Activated CD4-positive, alpha-beta T cell treated with anti-CD3 and anti-CD28 coated beads, Interleukin-2, amount 50 U/mL, for 4 hours (primary cell): ENCODE measurements around the gene CDC45.

Experiments
- DNase-seq, 2 experiments: peaks; one replicate each; pipeline ENCODE4 v3.0.0-alpha.2; 2020

The CDC45 gene

DNA sequence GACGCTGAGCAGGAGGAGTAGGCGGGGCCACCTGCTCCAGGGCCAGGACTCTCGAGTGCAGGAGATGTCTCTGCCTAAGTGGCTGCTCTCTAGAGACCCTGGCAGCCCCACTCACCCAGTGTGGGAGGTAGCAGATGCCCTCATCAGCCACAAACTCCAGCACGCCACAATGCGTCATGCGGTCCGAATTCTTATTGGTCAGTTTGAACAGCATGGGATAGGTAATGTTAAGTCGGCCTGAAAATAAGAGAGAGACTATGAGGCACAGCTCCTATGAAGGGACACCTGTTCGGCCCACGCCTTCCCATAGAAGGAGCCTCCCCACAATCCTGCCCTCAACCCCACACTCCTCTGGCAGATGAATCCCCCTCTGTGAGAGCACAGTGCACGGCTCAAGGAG is 8.1 kb upstream of the CDC45 start:
- DNase-seq, result no peak

GRCh38 chr22:19472233-19472632 is 7.5 kb upstream of the CDC45 start:
- no peak for DNase-seq

DNA sequence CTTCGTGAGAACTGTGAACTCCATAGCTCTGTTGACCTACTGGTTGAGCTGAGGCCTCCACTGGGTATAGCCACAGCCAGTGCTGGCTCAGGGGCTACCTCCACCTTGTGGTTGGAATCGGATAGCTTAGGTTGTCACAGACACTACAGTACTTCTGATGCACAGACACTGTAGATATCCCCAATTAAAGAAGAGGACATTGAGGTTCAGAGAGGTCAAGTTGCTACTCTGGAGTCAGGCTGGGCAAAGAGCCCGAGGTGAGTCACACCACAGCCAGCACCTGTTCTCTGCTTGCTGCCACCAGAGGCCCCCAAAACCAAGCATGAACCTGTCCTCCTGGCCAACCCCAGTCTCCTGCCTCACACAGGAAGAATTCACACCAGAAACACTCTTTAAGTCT is 6.1 kb upstream of the CDC45 start:
- DNase-seq, result no peak

DNA sequence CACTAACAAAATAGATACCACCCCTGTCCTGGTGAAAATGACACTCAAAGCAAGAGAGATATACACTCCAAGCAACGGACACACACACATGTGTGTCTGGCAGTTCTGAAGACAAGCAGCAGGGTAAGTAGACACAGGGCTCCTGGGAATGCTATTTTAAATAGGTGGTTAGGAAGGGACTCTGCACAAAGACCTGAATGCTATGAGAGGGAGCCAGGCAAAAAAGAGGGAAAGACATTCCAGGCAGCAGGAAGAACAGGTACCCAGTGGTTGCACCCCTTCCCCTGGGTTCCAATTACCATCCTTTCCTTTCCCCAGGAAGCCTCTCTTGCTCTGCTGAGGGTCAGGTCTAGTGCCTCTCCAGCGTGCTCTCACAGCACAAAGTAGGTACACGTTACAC is 3.7 kb upstream of the CDC45 start:
- no peak for DNase-seq

- DNase-seq, result no peak
Measured at GRCh38 chr22:19477321-19478044, 2.2 kb upstream of the CDC45 start.

DNA sequence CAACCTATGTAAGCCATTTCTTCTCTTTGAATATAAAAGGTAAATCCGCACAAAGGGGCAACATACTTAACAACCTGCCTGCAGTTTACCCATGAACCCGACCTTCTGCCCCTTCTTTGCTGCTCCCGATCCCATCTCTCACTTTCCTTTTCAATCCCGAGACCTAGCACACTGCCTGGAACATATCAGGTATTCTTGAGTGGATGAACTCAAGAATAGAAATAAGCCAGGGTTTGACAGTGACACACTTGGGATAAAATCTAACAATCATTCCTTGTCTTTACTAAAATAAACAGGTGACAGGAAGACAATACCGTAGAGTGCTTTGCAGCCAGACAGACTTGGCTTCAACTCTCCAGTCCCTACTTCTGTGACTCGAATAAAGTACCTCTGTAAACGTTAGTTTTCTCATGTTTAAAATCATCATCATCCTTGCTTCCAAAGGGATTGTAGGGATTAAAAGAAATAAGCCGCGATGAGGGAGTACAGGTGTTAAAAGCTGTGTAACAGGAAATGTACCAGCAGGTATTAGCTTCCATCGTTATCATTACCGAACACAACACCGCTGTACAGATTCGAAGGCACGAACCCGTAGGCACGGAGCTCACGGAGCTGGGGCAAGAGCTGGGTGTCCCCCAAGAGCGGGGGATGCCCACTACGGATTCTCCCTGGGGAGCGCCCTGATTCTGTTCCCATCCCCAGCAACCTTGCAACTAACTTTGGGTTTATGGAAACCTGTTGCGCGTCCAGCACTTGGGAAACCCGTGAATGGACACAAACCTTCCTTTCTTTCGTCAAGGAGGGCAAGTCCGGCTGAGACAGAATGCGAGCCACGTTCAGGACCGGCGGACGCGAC is 1.4 kb upstream of the CDC45 start:
- DNase-seq, result peak in 1 of 2 experiments; percentile 9

GRCh38 chr22:19478901-19479354 is 792 bp upstream of the CDC45 start, which contains the start of gene UFD1:
UFD1 (minus strand) TSS chr22:19479193; CDS start chr22:19479085, 108 bp downstream.
- peak; percentile 65 for DNase-seq

- no peak for DNase-seq
Measured at GRCh38 chr22:19480173-19480568, 451 bp downstream of the CDC45 start.

- DNase-seq, result no peak
Measured at GRCh38 chr22:19480789-19481188, 1.1 kb downstream of the CDC45 start.

DNA sequence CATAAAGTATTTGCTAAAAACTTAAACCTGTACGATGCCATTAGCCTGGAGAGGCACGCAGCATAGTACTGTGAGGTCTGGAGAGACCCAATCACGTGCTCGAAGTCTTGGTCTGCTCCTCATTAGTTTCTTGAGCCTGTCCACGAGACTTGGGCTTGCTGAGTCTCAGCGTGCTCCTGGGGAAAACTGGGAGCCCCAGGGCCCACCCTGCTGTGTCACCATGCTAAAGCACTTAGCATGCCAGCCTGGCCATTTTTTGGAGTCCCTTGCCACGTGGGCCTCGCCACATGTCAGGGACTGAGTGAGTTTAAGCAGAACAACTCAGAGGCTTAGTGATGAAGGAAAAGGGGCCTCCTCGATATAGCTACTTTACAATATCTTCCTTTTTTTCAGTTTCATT is 2.6 kb downstream of the CDC45 start:
- no peak for DNase-seq

DNA sequence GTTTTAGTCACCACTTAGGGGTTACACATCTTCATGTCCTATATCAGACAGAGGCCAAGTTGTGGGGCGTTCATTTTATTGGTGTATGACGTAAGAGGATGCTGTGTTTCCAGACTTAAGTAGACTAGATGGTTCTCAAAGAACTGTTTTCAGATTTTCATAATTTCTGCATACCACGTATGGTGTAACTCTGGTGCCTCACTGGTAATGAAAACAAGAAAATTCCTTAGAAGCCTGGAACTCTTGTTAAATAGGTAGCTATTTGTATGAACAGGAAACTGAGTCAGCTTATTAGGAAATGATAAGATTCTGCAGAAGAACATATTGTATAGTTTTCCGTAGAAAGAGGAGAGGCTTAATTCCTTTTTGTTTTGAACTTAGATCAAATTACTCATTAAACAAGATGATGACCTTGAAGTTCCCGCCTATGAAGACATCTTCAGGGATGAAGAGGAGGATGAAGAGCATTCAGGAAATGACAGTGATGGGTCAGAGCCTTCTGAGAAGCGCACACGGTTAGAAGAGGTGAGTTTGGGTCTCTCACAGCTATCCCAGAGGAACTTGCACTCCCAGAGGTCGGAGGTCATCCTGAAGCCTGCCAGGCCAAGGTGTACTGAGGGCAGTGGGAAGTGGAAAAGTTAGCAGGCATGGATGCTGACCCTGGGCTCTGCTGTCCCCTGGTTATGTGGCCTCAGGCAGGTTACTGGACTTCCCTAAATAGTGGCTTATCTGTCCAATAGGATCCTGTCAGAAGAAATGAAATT is 3.9 kb downstream of the CDC45 start:
- no peak for DNase-seq

DNA sequence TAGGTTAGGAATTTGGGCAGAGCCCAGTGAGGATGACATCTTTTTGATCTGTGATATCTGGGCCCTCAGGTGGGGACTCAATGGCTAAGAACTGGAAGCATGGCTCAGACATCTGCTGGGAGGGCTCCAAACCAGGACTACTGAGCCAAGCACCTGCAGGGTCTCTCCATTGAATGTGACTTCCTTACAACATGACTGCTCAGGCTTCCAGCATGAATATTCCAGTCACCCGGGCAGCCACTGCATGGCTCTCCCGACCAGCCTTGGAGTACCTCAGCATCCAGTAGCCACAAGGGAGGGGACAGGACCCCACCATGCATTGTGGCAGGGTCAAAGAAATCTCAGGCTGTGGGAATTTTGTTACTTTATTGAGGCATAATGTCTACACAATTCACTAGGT is 8.6 kb downstream of the CDC45 start:
- no peak for DNase-seq

DNA sequence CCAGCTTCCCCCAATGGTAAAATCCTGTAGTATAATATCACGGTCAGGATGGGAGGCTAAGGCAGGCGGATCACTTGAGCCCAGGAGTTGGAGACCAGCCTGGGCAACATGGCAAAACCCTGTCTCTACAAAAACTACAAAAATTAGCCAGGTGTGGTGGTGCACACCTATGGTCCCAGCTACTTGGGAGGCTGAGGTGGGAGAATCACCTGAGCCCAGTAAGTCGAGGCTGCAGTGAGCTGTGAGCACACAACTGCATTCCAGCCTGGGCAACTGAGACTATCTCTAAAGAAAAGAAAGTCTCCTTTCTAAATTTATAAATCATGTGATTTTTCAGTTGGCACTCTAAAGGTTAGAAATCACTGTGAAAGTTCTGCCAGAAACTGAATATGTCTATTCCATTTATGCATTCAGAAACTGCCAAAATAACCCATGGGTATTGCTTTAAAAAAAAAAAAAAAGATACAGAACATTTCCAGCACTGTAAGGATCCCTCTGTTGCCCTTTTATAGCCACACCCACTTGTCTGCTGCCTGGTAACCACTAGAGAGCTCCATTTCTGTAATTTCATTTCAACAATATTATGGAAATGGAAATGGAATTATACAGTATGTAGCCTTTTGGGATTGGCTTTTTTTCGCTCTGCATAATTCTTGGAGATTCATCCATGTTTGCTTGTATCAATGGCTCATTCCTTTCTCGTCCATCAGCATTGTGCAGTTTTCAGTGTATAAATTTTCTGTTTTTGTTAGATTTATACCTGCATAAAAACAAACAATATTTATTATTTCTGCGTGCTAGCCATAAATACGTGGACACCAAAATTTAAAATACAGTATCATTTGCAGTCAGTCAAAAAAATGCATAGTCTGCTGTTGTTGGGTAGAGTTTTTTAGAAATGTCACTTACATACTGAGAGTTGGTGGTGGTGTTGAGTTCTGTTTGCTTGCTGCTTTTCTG is 9.4 kb downstream of the CDC45 start:
- DNase-seq, result no peak

DNA sequence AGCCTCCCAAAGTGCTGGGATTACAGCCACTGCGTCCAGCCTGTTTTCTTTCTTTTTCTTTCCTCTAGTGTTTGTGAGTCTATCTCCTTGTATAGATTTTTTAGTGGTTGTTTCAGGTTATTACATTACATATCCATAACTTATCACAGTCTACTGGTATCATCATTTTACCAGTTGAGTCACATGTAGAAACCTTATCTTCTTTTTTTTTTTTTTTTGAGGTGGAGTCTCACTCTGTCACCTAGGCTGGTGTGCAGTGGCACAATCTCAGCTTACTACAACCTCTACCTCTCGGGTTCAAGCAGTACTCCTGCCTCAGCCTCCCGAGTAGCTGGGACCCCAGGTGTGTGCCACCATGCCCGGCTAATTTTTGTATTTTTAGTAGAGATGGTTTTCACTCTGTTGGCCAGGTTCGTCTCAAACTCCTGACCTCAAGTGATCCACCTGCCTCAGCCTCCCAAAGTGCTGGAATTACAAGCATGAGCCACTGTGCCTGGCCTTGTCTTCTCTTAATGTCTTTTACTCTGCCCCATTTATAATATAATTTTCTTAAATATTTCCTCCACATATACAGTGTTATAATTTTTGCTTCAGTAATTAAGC is 11.0 kb downstream of the CDC45 start:
- DNase-seq, result no peak

GRCh38 chr22:19492504-19493174 is 12.9 kb downstream of the CDC45 start:
- no peak for DNase-seq

- DNase-seq, result no peak
Measured at GRCh38 chr22:19494001-19494560, 14.4 kb downstream of the CDC45 start.

- DNase-seq, result no peak
Measured at GRCh38 chr22:19494676-19495173, 15.0 kb downstream of the CDC45 start.

DNA sequence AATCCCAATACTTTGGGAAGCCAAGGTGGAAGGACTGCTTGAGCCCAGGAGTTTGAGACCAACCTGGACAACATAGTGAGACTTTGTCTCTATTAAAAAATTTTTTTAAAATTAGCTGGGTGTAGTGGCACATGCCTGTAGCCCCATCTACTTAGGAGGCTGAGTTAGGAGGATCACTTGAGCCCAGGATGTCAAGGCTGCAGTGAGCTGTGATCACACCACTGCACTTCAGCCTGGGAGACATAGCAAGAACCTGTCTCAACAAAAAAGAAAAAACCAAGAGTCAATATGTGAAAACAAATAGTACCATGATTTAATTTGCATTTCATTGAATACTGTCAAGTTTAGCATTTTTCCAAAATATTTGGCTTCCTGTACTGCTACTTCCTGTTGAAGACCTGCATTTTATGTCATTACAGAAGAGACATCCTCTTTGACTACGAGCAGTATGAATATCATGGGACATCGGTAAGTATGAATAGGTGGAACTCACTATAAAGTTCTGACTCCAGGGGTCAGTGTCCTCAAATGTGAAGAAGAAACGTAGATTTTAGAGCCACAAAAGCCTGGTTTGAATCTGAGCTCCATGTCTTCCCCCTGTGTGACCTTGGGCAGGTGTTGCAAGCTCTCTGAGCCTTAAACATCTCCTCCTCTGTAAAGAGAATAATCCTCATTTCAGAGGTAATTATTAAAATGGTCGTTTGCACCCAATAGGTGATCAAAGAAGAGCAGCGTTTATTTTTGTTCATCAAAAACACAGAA is 16.0 kb downstream of the CDC45 start:
- no peak for DNase-seq

DNA sequence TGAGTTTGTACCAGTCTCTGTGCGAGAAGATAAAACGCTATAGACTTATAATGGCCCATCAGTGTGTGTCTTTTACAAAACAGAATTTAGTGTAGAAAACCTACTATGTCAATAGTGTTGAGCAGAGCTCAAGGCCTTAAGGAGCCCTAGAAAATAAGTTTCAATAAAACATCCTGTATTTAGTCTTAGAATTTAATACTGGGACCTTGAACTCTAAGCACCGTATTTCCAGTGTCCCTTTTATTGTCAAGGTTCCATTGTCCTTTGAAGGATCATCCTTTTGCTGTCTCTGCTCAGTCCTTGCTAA is 16.6 kb downstream of the CDC45 start:
- DNase-seq, result no peak

- DNase-seq, result no peak
Measured at GRCh38 chr22:19497245-19497644, 17.5 kb downstream of the CDC45 start.
